GM23338 (cell line): ENCODE measurements around the gene EIF2A. TPM values are rescaled to one million over a fixed set of nuclear protein-coding genes. Genes with fewer than 3 reads are reported as not detected.

Source experiments
- ATAC-seq: fragments of 200-7000 bp; cut with Tn5 transposase; 3 replicates; pipeline ENCODE4 v1.9.1; 2020
- DNase-seq: peaks from one replicate; pipeline ENCODE4 v3.0.0-alpha.2; 2015; ENCODE audit warnings: low spot score
- H2AFZ ChIP-seq: fragments of 200-600 bp; sonication (generic); 2 replicates; pipeline ENCODE4 v1.8.0; 2016; ENCODE audit warnings: antibody characterized with exemption, mild to moderate bottlenecking, moderate library complexity
- H3F3A ChIP-seq: fragments of 200-600 bp; sonication (generic); replicated peaks from 2 replicates; pipeline ENCODE4 v1.8.0; 2017; ENCODE audit warnings: antibody characterized with exemption, mixed run types, low read depth
- H3K27ac ChIP-seq: fragments of 200-600 bp; sonication (generic); 2 replicates; pipeline ENCODE4 v1.6.1; 2016; ENCODE audit warnings: low read depth
- H3K27me3 ChIP-seq: fragments of 200-600 bp; sonication (generic); 2 replicates; pipeline ENCODE4 v1.8.0; 2016; ENCODE audit warnings: mild to moderate bottlenecking, mixed run types, moderate library complexity; ENCODE audit not compliant: insufficient read depth
- H3K36me3 ChIP-seq: fragments of 200-600 bp; sonication (generic); 2 replicates; pipeline ENCODE4 v1.8.0; 2016; ENCODE audit warnings: mild to moderate bottlenecking; ENCODE audit not compliant: insufficient read depth
- H3K4me1 ChIP-seq: fragments of 200-600 bp; sonication (generic); 2 replicates; pipeline ENCODE4 v1.8.0; 2016; ENCODE audit warnings: mild to moderate bottlenecking, moderate library complexity; ENCODE audit not compliant: insufficient read depth
- H3K4me2 ChIP-seq: fragments of 200-600 bp; sonication (generic); 2 replicates; pipeline ENCODE4 v1.7.1; 2017; ENCODE audit warnings: mixed run types
- H3K4me3 ChIP-seq: fragments of 200-600 bp; sonication (generic); 2 replicates; pipeline ENCODE4 v1.6.1; 2016; ENCODE audit warnings: mixed run types
- H3K79me2 ChIP-seq: fragments of 200-600 bp; sonication (generic); replicated peaks from 2 replicates; pipeline ENCODE4 v1.8.0; 2017; ENCODE audit warnings: mild to moderate bottlenecking; ENCODE audit not compliant: insufficient read depth
- H3K9me2 ChIP-seq: fragments of 200-600 bp; sonication (generic); 2 replicates; pipeline ENCODE4 v1.8.0; 2017; ENCODE audit not compliant: insufficient read depth
- H4K20me1 ChIP-seq: fragments of 200-600 bp; sonication (generic); replicated peaks from 2 replicates; pipeline ENCODE4 v1.8.0; 2017; ENCODE audit warnings: mild to moderate bottlenecking; ENCODE audit not compliant: insufficient read depth
- H3K27ac Mint-ChIP-seq: 2 replicates; pipeline ENCODE4 v1.8.0; 2020; ENCODE audit warnings: inconsistent platforms, mild to moderate bottlenecking, moderate library complexity, mixed read lengths
- H3K27me3 Mint-ChIP-seq: 3 replicates; pipeline ENCODE4 v1.8.0; 2022; ENCODE audit warnings: low read depth, mild to moderate bottlenecking, moderate library complexity, mixed read lengths, inconsistent platforms; ENCODE audit not compliant: insufficient read depth, poor library complexity
- H3K36me3 Mint-ChIP-seq: 3 replicates; pipeline ENCODE4 v1.8.0; 2021; ENCODE audit warnings: low read depth, mild to moderate bottlenecking, inconsistent platforms, moderate library complexity, mixed read lengths
- H3K4me1 Mint-ChIP-seq: 3 replicates; pipeline ENCODE4 v1.8.0; 2020; ENCODE audit warnings: mild to moderate bottlenecking, inconsistent platforms, mixed read lengths
- H3K4me3 Mint-ChIP-seq: 3 replicates; pipeline ENCODE4 v1.8.0; 2021; ENCODE audit warnings: moderate library complexity, mild to moderate bottlenecking, inconsistent platforms, mixed read lengths
- H3K9me3 Mint-ChIP-seq: 3 replicates; pipeline ENCODE4 v1.8.0; 2020; ENCODE audit warnings: moderate library complexity, mild to moderate bottlenecking, inconsistent platforms, mixed read lengths
- CTCF ChIP-seq, 2 experiments: fragments of 200-600 bp in 1 of 2; sonication (generic) in 1 of 2; conservative IDR thresholded peaks; 2 replicates each; pipeline versions ENCODE4 v1.5.1 to v1.6.1; 2016 to 2017; ENCODE audit warnings: antibody characterized with exemption in 2 of 2, low read depth in 2 of 2, mild to moderate bottlenecking in 2 of 2, moderate library complexity in 1 of 2
- EZH2 ChIP-seq: fragments of 200-600 bp; sonication (generic); IDR thresholded peaks from one replicate; pipeline ENCODE4 v1.8.0; 2017; ENCODE audit warnings: antibody characterized with exemption, mild to moderate bottlenecking, low read depth; ENCODE audit not compliant: unreplicated experiment
- EZH2phosphoT487 ChIP-seq: fragments of 200-600 bp; sonication (generic); IDR thresholded peaks from one replicate; pipeline ENCODE4 v1.8.1; 2018; ENCODE audit warnings: antibody characterized with exemption; ENCODE audit not compliant: unreplicated experiment
- JUNB ChIP-seq: IDR thresholded peaks from one replicate; pipeline ENCODE4 v1.6.1; 2016; ENCODE audit warnings: antibody characterized with exemption; ENCODE audit not compliant: unreplicated experiment
- NANOG ChIP-seq: IDR thresholded peaks from 2 replicates; pipeline ENCODE4 v1.6.1; 2016; ENCODE audit warnings: antibody characterized with exemption, borderline replicate concordance
- POLR2AphosphoS5 ChIP-seq: IDR thresholded peaks from 2 replicates; pipeline ENCODE4 v1.6.1; 2016; ENCODE audit warnings: antibody characterized with exemption, low read depth
- STAT1 ChIP-seq: IDR thresholded peaks from one replicate; pipeline ENCODE4 v1.6.1; 2016; ENCODE audit warnings: antibody characterized with exemption; ENCODE audit not compliant: unreplicated experiment
- ZNF114 ChIP-seq: fragments of 250-450 bp; sonication (Bioruptor Pico); IDR thresholded peaks from 2 replicates; pipeline ENCODE4 v1.5.0; 2020; ENCODE audit warnings: mild to moderate bottlenecking, moderate library complexity
- ZNF331 ChIP-seq: fragments of 250-450 bp; sonication (Bioruptor Pico); IDR thresholded peaks from 2 replicates; pipeline ENCODE4 v1.5.0; 2020; ENCODE audit warnings: low read depth, mild to moderate bottlenecking, moderate library complexity
- polyA plus RNA-seq: library from polyadenylated mRNA; unstranded; fragments of >200 nt; fragmentation: Nextera tagmentation; extraction: Ambion mirVana; gene quantifications from 2 replicates; pipeline ENCODE4 v1.2.1, GENCODE V29; 2016
- total RNA-seq: library from RNA; depleted of rRNA; stranded (reverse); fragments of >200 nt; shearing (Covaris generic); gene quantifications from 2 replicates; pipeline ENCODE4 v1.2.3, GENCODE V29; 2014
- TF ChIP-seq, protein P1 (sequence below): IDR thresholded peaks from one replicate; pipeline ENCODE4 v1.6.1; 2018; ENCODE audit warnings: antibody characterized with exemption; ENCODE audit not compliant: unreplicated experiment
- TF ChIP-seq, protein P2 (sequence below): IDR thresholded peaks from 2 replicates; pipeline ENCODE4 v1.6.1; 2016; ENCODE audit warnings: antibody characterized with exemption
- TF ChIP-seq, protein P3 (sequence below): fragments of 250-450 bp; sonication (Bioruptor Pico); IDR thresholded peaks from 2 replicates; pipeline ENCODE4 v1.5.0; 2020; ENCODE audit warnings: mild to moderate bottlenecking, moderate library complexity

The EIF2A gene
- total and polyA plus RNA-seq, 2 experiments from 2014 or later: 95.2 to 153 TPM

- TF ChIP-seq CTCF (conservative IDR thresholded peaks at IDR 0.05; ENCODE audit: low read depth in 2 of 2) (no peak), JUNB (no peak), EZH2 (no peak), STAT1 (no peak), NANOG (no peak), POLR2AphosphoS5 (no peak), ZNF114 (no peak), ZNF331 (CRISPR knock-in tag) (no peak)
- TF ChIP-seq, protein P1, sequence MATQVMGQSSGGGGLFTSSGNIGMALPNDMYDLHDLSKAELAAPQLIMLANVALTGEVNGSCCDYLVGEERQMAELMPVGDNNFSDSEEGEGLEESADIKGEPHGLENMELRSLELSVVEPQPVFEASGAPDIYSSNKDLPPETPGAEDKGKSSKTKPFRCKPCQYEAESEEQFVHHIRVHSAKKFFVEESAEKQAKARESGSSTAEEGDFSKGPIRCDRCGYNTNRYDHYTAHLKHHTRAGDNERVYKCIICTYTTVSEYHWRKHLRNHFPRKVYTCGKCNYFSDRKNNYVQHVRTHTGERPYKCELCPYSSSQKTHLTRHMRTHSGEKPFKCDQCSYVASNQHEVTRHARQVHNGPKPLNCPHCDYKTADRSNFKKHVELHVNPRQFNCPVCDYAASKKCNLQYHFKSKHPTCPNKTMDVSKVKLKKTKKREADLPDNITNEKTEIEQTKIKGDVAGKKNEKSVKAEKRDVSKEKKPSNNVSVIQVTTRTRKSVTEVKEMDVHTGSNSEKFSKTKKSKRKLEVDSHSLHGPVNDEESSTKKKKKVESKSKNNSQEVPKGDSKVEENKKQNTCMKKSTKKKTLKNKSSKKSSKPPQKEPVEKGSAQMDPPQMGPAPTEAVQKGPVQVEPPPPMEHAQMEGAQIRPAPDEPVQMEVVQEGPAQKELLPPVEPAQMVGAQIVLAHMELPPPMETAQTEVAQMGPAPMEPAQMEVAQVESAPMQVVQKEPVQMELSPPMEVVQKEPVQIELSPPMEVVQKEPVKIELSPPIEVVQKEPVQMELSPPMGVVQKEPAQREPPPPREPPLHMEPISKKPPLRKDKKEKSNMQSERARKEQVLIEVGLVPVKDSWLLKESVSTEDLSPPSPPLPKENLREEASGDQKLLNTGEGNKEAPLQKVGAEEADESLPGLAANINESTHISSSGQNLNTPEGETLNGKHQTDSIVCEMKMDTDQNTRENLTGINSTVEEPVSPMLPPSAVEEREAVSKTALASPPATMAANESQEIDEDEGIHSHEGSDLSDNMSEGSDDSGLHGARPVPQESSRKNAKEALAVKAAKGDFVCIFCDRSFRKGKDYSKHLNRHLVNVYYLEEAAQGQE: no peak
These were observed 88.5 kb downstream of the EIF2A start (continued) for GRCh38 chr3:150635076-150635475.

DNA sequence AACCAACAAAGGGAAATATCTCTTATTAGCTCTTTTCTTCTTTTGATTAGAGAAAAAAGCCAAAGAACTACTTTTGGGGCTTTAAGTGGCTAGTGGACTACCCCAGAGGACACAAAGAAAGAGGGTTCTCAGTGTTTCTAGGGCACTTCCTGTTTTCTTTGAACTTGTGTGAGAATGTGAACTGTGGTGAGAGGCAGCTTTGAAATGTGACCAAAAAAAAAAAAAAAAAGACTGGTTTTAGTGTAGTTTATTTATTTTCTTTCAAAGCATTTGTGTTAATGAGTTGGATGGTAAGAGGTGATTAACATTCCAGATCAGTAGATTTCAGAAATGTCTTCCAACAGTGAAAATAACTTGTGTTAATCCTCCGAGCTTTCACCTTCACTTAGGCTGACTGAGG, 88.9 kb downstream of the EIF2A start:
- no peaks in the 10 kb centered on the region for H3K36me3 ChIP-seq
- no peaks in the 10 kb centered on the region for H3F3A ChIP-seq
- no peak overlapping the region for H2AFZ ChIP-seq
- Mint-ChIP-seq H3K4me1 (peaks cover 13% of the 10 kb centered on the region), H3K9me3 (no peaks in the 10 kb centered on the region), H3K4me3 (no peak overlapping the region), H3K36me3 (peaks cover 2% of the 10 kb centered on the region; the same call in 1 of the 3 replicates), H3K27ac (no peak overlapping the region), H3K27me3 (peaks cover 2% of the 10 kb centered on the region)
- peak; percentile 36 for DNase-seq
- peak overlapping the region; percentile 5 for H3K4me2 ChIP-seq
- no peaks in the 10 kb centered on the region for H4K20me1 ChIP-seq
- no peak overlapping the region; the same call in 1 of the 2 replicates for H3K27ac ChIP-seq
- no peak overlapping the region for H3K4me3 ChIP-seq
- peak; percentile 35 for ATAC-seq
- H3K4me1 ChIP-seq: peaks cover 14% of the 10 kb centered on the region
- no peaks in the 10 kb centered on the region for H3K79me2 ChIP-seq
- H3K27me3 ChIP-seq: no peaks in the 10 kb centered on the region
- H3K9me2 ChIP-seq: no peaks in the 10 kb centered on the region
- no peak for TF ChIP-seq ZNF331 (CRISPR knock-in tag)
- TF ChIP-seq, protein P2, sequence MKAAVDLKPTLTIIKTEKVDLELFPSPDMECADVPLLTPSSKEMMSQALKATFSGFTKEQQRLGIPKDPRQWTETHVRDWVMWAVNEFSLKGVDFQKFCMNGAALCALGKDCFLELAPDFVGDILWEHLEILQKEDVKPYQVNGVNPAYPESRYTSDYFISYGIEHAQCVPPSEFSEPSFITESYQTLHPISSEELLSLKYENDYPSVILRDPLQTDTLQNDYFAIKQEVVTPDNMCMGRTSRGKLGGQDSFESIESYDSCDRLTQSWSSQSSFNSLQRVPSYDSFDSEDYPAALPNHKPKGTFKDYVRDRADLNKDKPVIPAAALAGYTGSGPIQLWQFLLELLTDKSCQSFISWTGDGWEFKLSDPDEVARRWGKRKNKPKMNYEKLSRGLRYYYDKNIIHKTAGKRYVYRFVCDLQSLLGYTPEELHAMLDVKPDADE: no peak
- TF ChIP-seq JUNB: no peak
- TF ChIP-seq POLR2AphosphoS5: no peak
- no peak for TF ChIP-seq EZH2phosphoT487
- TF ChIP-seq STAT1: no peak
- no peak for TF ChIP-seq NANOG
- TF ChIP-seq, protein P3, sequence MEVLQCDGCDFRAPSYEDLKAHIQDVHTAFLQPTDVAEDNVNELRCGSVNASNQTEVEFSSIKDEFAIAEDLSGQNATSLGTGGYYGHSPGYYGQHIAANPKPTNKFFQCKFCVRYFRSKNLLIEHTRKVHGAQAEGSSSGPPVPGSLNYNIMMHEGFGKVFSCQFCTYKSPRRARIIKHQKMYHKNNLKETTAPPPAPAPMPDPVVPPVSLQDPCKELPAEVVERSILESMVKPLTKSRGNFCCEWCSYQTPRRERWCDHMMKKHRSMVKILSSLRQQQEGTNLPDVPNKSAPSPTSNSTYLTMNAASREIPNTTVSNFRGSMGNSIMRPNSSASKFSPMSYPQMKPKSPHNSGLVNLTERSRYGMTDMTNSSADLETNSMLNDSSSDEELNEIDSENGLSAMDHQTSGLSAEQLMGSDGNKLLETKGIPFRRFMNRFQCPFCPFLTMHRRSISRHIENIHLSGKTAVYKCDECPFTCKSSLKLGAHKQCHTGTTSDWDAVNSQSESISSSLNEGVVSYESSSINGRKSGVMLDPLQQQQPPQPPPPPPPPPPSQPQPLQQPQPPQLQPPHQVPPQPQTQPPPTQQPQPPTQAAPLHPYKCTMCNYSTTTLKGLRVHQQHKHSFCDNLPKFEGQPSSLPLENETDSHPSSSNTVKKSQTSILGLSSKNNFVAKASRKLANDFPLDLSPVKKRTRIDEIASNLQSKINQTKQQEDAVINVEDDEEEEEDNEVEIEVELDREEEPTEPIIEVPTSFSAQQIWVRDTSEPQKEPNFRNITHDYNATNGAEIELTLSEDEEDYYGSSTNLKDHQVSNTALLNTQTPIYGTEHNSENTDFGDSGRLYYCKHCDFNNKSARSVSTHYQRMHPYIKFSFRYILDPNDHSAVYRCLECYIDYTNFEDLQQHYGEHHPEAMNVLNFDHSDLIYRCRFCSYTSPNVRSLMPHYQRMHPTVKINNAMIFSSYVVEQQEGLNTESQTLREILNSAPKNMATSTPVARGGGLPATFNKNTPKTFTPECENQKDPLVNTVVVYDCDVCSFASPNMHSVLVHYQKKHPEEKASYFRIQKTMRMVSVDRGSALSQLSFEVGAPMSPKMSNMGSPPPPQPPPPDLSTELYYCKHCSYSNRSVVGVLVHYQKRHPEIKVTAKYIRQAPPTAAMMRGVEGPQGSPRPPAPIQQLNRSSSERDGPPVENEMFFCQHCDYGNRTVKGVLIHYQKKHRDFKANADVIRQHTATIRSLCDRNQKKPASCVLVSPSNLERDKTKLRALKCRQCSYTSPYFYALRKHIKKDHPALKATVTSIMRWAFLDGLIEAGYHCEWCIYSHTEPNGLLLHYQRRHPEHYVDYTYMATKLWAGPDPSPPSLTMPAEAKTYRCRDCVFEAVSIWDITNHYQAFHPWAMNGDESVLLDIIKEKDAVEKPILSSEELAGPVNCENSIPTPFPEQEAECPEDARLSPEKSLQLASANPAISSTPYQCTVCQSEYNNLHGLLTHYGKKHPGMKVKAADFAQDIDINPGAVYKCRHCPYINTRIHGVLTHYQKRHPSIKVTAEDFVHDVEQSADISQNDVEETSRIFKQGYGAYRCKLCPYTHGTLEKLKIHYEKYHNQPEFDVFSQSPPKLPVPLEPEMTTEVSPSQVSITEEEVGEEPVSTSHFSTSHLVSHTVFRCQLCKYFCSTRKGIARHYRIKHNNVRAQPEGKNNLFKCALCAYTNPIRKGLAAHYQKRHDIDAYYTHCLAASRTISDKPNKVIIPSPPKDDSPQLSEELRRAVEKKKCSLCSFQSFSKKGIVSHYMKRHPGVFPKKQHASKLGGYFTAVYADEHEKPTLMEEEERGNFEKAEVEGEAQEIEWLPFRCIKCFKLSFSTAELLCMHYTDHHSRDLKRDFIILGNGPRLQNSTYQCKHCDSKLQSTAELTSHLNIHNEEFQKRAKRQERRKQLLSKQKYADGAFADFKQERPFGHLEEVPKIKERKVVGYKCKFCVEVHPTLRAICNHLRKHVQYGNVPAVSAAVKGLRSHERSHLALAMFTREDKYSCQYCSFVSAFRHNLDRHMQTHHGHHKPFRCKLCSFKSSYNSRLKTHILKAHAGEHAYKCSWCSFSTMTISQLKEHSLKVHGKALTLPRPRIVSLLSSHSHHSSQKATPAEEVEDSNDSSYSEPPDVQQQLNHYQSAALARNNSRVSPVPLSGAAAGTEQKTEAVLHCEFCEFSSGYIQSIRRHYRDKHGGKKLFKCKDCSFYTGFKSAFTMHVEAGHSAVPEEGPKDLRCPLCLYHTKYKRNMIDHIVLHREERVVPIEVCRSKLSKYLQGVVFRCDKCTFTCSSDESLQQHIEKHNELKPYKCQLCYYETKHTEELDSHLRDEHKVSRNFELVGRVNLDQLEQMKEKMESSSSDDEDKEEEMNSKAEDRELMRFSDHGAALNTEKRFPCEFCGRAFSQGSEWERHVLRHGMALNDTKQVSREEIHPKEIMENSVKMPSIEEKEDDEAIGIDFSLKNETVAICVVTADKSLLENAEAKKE (CRISPR knock-in tag): no peak
- no peak for TF ChIP-seq EZH2
- TF ChIP-seq ZNF114: no peak
